K562 (cell line): ENCODE measurements around the gene SPECC1L. TPM values are rescaled to one million over a fixed set of nuclear protein-coding genes. Genes with fewer than 3 reads are reported as not detected.

Experiments used
- ATAC-seq: fragments of 200-7000 bp; cut with Tn5 transposase; 3 replicates; pipeline ENCODE4 v1.9.1; 2020; ENCODE audit warnings: moderate library complexity
- BruUV-seq: library from RNA; stranded (reverse); fragments of 400-500 nt; replicated peaks from 2 replicates; lab custom pipeline; 2021; lab: Mats Ljungman, UMichigan
- CTCF ChIA-PET: fragments of 300-600 bp; formaldehyde crosslinking; extraction: SDS; loops from one replicate; lab custom pipeline; 2021; ENCODE audit warnings: low intra/inter-chr PET ratio; lab: Yijun Ruan, JAX
- POLR2A ChIA-PET: fragments of 300-600, 350-650 bp; sonication (Branson Sonifier 250); formaldehyde crosslinking; extraction: SDS; loops from one replicate; lab custom pipeline; 2021; ENCODE audit warnings: antibody characterized with exemption, inconsistent platforms; lab: Yijun Ruan, JAX
- DNase-seq, 4 experiments: peaks; one replicate each; pipeline versions ENCODE4 v3.0.0 to v3.0.0-alpha.2; 2011 to 2018; ENCODE audit warnings: low spot score in 3 of 4, mixed read lengths in 3 of 4; ENCODE audit errors: extremely low read depth in 1 of 4
- FAIRE-seq: peaks from 2 replicates; lab custom pipeline; 2011; peaks lifted over from hg19 to GRCh38; lab: Jason Lieb, UNC
- H2AFZ ChIP-seq: 2 replicates; pipeline ENCODE4 v1.6.0; 2011; ENCODE audit warnings: low read depth, low read length, control low read depth, inconsistent platforms
- H3K27ac ChIP-seq: fragments of 200-600 bp; 3 replicates; pipeline ENCODE4 v1.8.0; 2011; ENCODE audit warnings: low read depth, mild to moderate bottlenecking, control low read depth, inconsistent platforms, low read length, moderate library complexity, mixed read lengths; ENCODE audit errors: extremely low read depth
- H3K27me3 ChIP-seq, 2 experiments: fragments of 300-600 bp in 1 of 2; 2 replicates in 1 of 2; 3 replicates in 1 of 2; pipeline versions ENCODE4 v1.6.0 to v1.8.0; 2011; ENCODE audit warnings: inconsistent platforms in 2 of 2, low read length in 2 of 2, mild to moderate bottlenecking in 1 of 2, mixed read lengths in 1 of 2, moderate library complexity in 1 of 2; ENCODE audit not compliant: control insufficient read depth in 2 of 2, insufficient read depth in 2 of 2
- H3K36me3 ChIP-seq: fragments of 300-600 bp; 3 replicates; pipeline ENCODE4 v1.8.0; 2011; ENCODE audit warnings: mild to moderate bottlenecking, low read length, inconsistent platforms; ENCODE audit not compliant: control insufficient read depth, insufficient read depth
- H3K4me1 ChIP-seq, 2 experiments: fragments of 200-600 bp in 1 of 2; replicated peaks in 1 of 2; 2 replicates in 1 of 2; 3 replicates in 1 of 2; pipeline versions ENCODE4 v1.5.1 to v1.8.0; 2011; ENCODE audit warnings: inconsistent platforms in 2 of 2, low read length in 2 of 2, mild to moderate bottlenecking in 1 of 2, mixed read lengths in 1 of 2, moderate library complexity in 1 of 2; ENCODE audit not compliant: control insufficient read depth in 2 of 2, insufficient read depth in 2 of 2
- H3K4me2 ChIP-seq: 2 replicates; pipeline ENCODE4 v1.6.1; 2011; ENCODE audit warnings: low read length, control low read depth, inconsistent platforms, mixed read lengths; ENCODE audit not compliant: insufficient read depth
- H3K4me3 ChIP-seq: fragments of 200-600 bp; sonication (generic), shearing (Covaris generic); 2 replicates; pipeline ENCODE4 v1.5.1; 2016; ENCODE audit warnings: control low read depth, inconsistent platforms
- H3K79me2 ChIP-seq: fragments of 200-600 bp; 3 replicates; pipeline ENCODE4 v1.8.0; 2011; ENCODE audit warnings: low read length, inconsistent platforms; ENCODE audit not compliant: control insufficient read depth, insufficient read depth
- H3K9ac ChIP-seq, 2 experiments: 2 replicates each; pipeline versions ENCODE4 v1.6.0 to v1.6.1; 2011; ENCODE audit warnings: low read depth in 2 of 2, low read length in 2 of 2, control low read depth in 1 of 2, inconsistent platforms in 1 of 2, mild to moderate bottlenecking in 1 of 2, mixed read lengths in 1 of 2; ENCODE audit not compliant: insufficient read depth in 1 of 2
- H3K9me1 ChIP-seq: one replicate; pipeline ENCODE4 v1.6.0; 2011; ENCODE audit warnings: inconsistent platforms, mild to moderate bottlenecking, low read length, moderate library complexity; ENCODE audit not compliant: control insufficient read depth, insufficient read depth
- H3K9me3 ChIP-seq: replicated peaks from 2 replicates; pipeline ENCODE4 v1.5.1; 2011; ENCODE audit warnings: low read depth, low read length, inconsistent platforms; ENCODE audit not compliant: control insufficient read depth, insufficient read depth
- H4K20me1 ChIP-seq: replicated peaks from 2 replicates; pipeline ENCODE4 v1.6.1; 2011; ENCODE audit warnings: low read length, inconsistent platforms, mixed read lengths; ENCODE audit not compliant: control insufficient read depth, insufficient read depth
- ARID1B ChIP-seq: fragments of 450-650 bp; IDR thresholded peaks from 2 replicates; pipeline ENCODE4 v1.6.1; 2016; ENCODE audit warnings: antibody characterized with exemption, mild to moderate bottlenecking, inconsistent platforms
- ILK ChIP-seq: fragments of 450-650 bp; IDR thresholded peaks from 2 replicates; pipeline ENCODE4 v1.6.1; 2016; ENCODE audit warnings: missing genetic modification characterization, low read depth, mild to moderate bottlenecking, missing compliant biosample characterization, moderate library complexity, borderline replicate concordance
- KLF6 ChIP-seq: fragments of 250-450 bp; sonication (Bioruptor Pico); IDR thresholded peaks from 2 replicates; pipeline ENCODE4 v1.4.0; 2020; ENCODE audit warnings: mild to moderate bottlenecking, moderate library complexity, borderline replicate concordance
- MIER1 ChIP-seq: fragments of 450-650 bp; IDR thresholded peaks from 2 replicates; pipeline ENCODE4 v1.6.1; 2016; ENCODE audit warnings: antibody characterized with exemption, mild to moderate bottlenecking, low read depth
- NFE2 ChIP-seq: IDR thresholded peaks from 2 replicates; pipeline ENCODE4 v1.6.1; 2014; ENCODE audit warnings: antibody characterized with exemption, low read depth
- NFXL1 ChIP-seq: fragments of 450-650 bp; formaldehyde crosslinking; IDR thresholded peaks from 2 replicates; pipeline ENCODE4 v1.4.0; 2021; ENCODE audit warnings: mild to moderate bottlenecking
- RBFOX2 ChIP-seq: fragments of 200-400 bp; formaldehyde crosslinking; IDR thresholded peaks from 2 replicates; pipeline ENCODE4 v1.6.1; 2017; ENCODE audit warnings: low read depth, mild to moderate bottlenecking, low read length, moderate library complexity
- RBM14 ChIP-seq: fragments of 200-400 bp; formaldehyde crosslinking; IDR thresholded peaks from 2 replicates; pipeline ENCODE4 v1.6.1; 2018; ENCODE audit warnings: low read depth, mild to moderate bottlenecking, low read length, moderate library complexity, borderline replicate concordance; ENCODE audit not compliant: insufficient read depth
- RERE ChIP-seq: sonication (generic); formaldehyde crosslinking; IDR thresholded peaks from 2 replicates; pipeline ENCODE4 v1.8.0; 2023; ENCODE audit warnings: missing genetic modification reagents, mild to moderate bottlenecking, borderline replicate concordance
- SNIP1 ChIP-seq: fragments of 450-650 bp; IDR thresholded peaks from 2 replicates; pipeline ENCODE4 v1.7.1; 2017; ENCODE audit warnings: low read depth, mild to moderate bottlenecking
- ZNF143 ChIP-seq: sonication (generic); formaldehyde crosslinking; IDR thresholded peaks from 2 replicates; pipeline ENCODE4 v1.9.0; 2022; ENCODE audit warnings: mild to moderate bottlenecking, missing genetic modification reagents
- ZNF551 ChIP-seq: fragments of 250-450 bp; sonication (Bioruptor Pico); IDR thresholded peaks from 2 replicates; pipeline ENCODE4 v1.5.0; 2021; ENCODE audit warnings: mild to moderate bottlenecking, moderate library complexity
- WGBS: fragments of 100-300 bp; shearing (Covaris generic); methylation state at CpG from one replicate; pipeline ENCODE4 v1.1.6; 2016; ENCODE audit warnings: low coverage, mixed read lengths; ENCODE audit not compliant: insufficient coverage; ENCODE audit errors: missing lambda C conversion rate; 5-methylcytosine and 5-hydroxymethylcytosine counted together
- in situ Hi-C: fragments of 300-500 bp; cut with MboI; formaldehyde crosslinking; loops from 4 replicates; pipeline ENCODE4 v1.15.0; 2018; ENCODE audit warnings: inconsistent platforms, mixed read lengths
- intact Hi-C: fragments of 100-400 bp; cut with micrococcal nuclease; formaldehyde crosslinking; loops from 2 replicates; pipeline ENCODE4 v1.14.2; 2022
- polyA plus RNA-seq, 8 experiments: library from polyadenylated mRNA; depleted of rRNA in 4 of 8; stranded (reverse) in 5 of 8; unstranded in 3 of 8; fragments of >200 nt; fragmentation: Nextera tagmentation in 2 of 8; fragmentation: Illumina TruSeq in 1 of 8; extraction: Ambion mirVana in 2 of 8; extraction: Trizol in 1 of 8; gene quantifications; 2 replicates each; pipeline versions ENCODE4 v1.2.1 to v1.2.3, GENCODE V29; 2011 to 2014; ENCODE audit warnings: inconsistent platforms in 1 of 8, missing spikeins in 1 of 8
- total RNA-seq, 7 experiments: library from RNA; depleted of rRNA in 6 of 7; stranded (reverse); fragments of >200 nt in 6 of 7; fragmentation: Illumina TruSeq in 2 of 7; extraction: Trizol in 2 of 7; gene quantifications; 2 replicates each; pipeline versions ENCODE4 v1.2.1 to v1.2.3, GENCODE V29; 2011 to 2021; ENCODE audit warnings: low replicate concordance in 1 of 7

SPECC1L gene
- total and polyA plus RNA-seq, 9 of the 15 experiments (the other 6 are each of a cell fraction or from before 2014, with no cell fraction given): 1.4 to 27.9 (median 14.5) TPM

- Histone ChIP-seq H3K36me3 (peaks cover 62% of the 10 kb centered on the region; the same call in 2 of the 3 replicates), H3K9ac (no peak overlapping the region), H3K4me2 (no peak overlapping the region), H3K9me1 (no peaks in the 10 kb centered on the region), H4K20me1 (no peaks in the 10 kb centered on the region), H3K4me3 (no peak overlapping the region), H3K4me1 (no peaks in the 10 kb centered on the region), H3K79me2 (no peaks in the 10 kb centered on the region)
- WGBS: 100% methylated on average over 1 of the region's 1 CpG
- POLR2A ChIA-PET: no interaction called here
- in situ Hi-C loops (no loop called here), intact Hi-C loops (no loop called here)
- CTCF ChIA-PET: no interaction called here
- no TSS peak for BruUV-seq
- ATAC-seq: no peak
- TF ChIP-seq RBFOX2 (no peak), ILK (tag) (no peak), SNIP1 (no peak), NFXL1 (CRISPR knock-in tag) (no peak), RBM14 (no peak), MIER1 (no peak), NFE2 (no peak), ARID1B (no peak), KLF6 (CRISPR knock-in tag) (no peak), ZNF143 (CRISPR knock-in tag) (no peak), ZNF551 (CRISPR knock-in tag) (no peak), RERE (CRISPR knock-in tag) (no peak)
- TF ChIP-seq, all 486 proteins: peak for 0
- no peak for FAIRE-seq
- no peaks in the 10 kb centered on the region for H3K9me3 ChIP-seq
- no peaks in the 10 kb centered on the region for H3K27me3 ChIP-seq
- no peak overlapping the region for H2AFZ ChIP-seq
- no peak for DNase-seq
- no peak overlapping the region for H3K27ac ChIP-seq
Observed at GRCh38 chr22:24335496-24335895, 64.9 kb downstream of the SPECC1L start.
